ENCODE measurements around the gene NKIRAS1. TPM values are rescaled to one million over a fixed set of nuclear protein-coding genes. Genes with fewer than 3 reads are reported as not detected.
A peak's percentile ranks its signal among the peaks of the same experiment; 100 is the strongest.

NKIRAS1 gene
- total RNA-seq, 1 experiment from 2014 or later, result 8.9 TPM

DNA sequence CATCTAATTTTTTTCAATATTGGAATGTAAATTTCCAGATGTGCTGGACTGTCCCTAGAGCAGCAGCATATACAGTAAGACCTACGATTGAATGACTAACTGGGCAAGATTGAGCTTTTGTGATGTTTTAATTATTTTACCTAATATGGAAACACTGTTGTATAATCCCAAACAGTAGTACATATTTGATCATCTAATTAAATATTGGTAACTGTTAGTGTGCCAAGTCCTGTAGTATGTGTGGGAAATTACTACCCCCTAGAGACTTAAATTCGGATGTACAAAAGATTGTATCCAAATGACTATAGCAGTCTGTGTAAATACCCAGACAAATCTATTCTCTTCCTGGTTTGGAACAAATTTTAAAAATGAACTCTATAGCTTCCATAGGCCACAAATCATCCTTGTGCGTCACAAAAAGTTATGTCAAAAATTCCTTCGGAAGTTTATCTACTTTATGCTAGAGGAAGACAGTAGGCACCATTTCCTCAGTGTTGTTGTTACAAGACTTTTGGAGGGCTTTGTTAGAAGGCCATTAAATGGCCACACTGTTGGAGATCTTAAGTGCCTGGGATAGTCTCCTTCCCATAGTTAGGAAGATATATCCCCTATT lies 41.6 kb downstream of the NKIRAS1 start:
- in situ Hi-C loops (cut with HindIII; ENCODE audit: low pct_unique_long_range_greater_than_20kb, low sequenced_read_pairs), result no loop called here
- POLR2A ChIA-PET, result no interaction called here
- no peaks in the 10 kb centered on the region for H3K27me3 ChIP-seq (ENCODE audit: control insufficient read depth, insufficient read depth, low read length)
- no peaks in the 10 kb centered on the region for H3K36me3 ChIP-seq (ENCODE audit: control insufficient read depth, insufficient read depth, low read length)
- intact Hi-C loops (cut with micrococcal nuclease; ENCODE audit: unreplicated experiment), result no loop called here
- DNase-seq (ENCODE audit: low read depth, low spot score) (no peak), ATAC-seq (no peak)
- TF ChIP-seq, protein P1, sequence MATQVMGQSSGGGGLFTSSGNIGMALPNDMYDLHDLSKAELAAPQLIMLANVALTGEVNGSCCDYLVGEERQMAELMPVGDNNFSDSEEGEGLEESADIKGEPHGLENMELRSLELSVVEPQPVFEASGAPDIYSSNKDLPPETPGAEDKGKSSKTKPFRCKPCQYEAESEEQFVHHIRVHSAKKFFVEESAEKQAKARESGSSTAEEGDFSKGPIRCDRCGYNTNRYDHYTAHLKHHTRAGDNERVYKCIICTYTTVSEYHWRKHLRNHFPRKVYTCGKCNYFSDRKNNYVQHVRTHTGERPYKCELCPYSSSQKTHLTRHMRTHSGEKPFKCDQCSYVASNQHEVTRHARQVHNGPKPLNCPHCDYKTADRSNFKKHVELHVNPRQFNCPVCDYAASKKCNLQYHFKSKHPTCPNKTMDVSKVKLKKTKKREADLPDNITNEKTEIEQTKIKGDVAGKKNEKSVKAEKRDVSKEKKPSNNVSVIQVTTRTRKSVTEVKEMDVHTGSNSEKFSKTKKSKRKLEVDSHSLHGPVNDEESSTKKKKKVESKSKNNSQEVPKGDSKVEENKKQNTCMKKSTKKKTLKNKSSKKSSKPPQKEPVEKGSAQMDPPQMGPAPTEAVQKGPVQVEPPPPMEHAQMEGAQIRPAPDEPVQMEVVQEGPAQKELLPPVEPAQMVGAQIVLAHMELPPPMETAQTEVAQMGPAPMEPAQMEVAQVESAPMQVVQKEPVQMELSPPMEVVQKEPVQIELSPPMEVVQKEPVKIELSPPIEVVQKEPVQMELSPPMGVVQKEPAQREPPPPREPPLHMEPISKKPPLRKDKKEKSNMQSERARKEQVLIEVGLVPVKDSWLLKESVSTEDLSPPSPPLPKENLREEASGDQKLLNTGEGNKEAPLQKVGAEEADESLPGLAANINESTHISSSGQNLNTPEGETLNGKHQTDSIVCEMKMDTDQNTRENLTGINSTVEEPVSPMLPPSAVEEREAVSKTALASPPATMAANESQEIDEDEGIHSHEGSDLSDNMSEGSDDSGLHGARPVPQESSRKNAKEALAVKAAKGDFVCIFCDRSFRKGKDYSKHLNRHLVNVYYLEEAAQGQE (IDR thresholded peaks at IDR 0.05; ENCODE audit: insufficient read depth in 1 of 2, low read depth in 2 of 2, low read length in 1 of 2), result no peak
- no peak for TF ChIP-seq TCF7L2 (IDR thresholded peaks at IDR 0.05; ENCODE audit: low read depth, low read length)
- TF ChIP-seq POLR2AphosphoS5 (IDR thresholded peaks at IDR 0.05; ENCODE audit: low read depth, low read length), result no peak
- TF ChIP-seq, protein P2, sequence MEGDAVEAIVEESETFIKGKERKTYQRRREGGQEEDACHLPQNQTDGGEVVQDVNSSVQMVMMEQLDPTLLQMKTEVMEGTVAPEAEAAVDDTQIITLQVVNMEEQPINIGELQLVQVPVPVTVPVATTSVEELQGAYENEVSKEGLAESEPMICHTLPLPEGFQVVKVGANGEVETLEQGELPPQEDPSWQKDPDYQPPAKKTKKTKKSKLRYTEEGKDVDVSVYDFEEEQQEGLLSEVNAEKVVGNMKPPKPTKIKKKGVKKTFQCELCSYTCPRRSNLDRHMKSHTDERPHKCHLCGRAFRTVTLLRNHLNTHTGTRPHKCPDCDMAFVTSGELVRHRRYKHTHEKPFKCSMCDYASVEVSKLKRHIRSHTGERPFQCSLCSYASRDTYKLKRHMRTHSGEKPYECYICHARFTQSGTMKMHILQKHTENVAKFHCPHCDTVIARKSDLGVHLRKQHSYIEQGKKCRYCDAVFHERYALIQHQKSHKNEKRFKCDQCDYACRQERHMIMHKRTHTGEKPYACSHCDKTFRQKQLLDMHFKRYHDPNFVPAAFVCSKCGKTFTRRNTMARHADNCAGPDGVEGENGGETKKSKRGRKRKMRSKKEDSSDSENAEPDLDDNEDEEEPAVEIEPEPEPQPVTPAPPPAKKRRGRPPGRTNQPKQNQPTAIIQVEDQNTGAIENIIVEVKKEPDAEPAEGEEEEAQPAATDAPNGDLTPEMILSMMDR (IDR thresholded peaks at IDR 0.05), result no peak
- TF ChIP-seq SIN3A (IDR thresholded peaks at IDR 0.05; ENCODE audit: borderline replicate concordance, insufficient read depth, low read depth, low read length), result no peak
- 0 out of 2 replicates have a peak, but pooled peaks cover 6% of the 10 kb centered on the region for H3K4me1 ChIP-seq (ENCODE audit: control insufficient read depth, insufficient read depth, low read length)
- H3K9me3 ChIP-seq (ENCODE audit: control insufficient read depth, insufficient read depth, low read depth, low read length), result no peaks in the 10 kb centered on the region
- no peak overlapping the region for H3K27ac ChIP-seq (ENCODE audit: low read length)
- H3K4me3 ChIP-seq (ENCODE audit: low read depth in 2 of 2, low read length in 2 of 2), result no peak overlapping the region
- BruUV-seq (replicated peaks), result no TSS peak
- CTCF ChIA-PET, result no interaction called here

DNA sequence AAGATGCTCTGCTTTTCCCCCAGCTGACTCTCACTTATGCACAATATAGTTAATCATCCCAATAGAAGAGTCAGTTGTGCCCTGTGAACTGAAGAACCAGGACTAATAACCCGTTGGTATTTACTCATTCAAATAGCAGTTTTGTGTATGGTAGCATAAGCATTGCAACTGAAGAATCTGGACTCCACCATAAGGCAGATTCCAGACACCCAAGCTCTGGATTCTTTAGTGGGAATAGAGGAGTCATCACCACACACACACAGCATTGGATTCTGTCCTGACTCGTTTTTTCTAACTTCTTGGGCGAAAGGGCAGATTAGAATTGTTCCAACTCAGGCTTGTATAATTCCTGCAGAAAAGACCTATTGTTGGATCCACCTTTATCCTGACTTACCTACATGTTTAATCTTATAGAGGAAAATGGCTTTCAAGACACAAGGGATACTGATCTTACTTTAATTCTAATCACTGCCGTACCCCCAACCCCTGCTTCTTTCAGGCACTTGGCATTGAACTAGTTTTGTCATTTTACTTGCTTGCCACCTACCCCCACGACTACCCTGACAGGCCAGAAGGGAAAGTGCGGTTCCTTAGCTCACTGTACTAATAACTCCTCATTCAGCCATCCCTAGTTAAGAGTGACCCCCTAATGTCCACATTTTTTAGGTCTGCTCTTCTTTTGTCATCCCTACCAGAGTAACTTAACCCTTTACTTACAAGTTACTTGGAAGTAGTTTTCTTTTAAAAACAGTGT lies 42.3 kb downstream of the NKIRAS1 start:
- H3K27me3 ChIP-seq (ENCODE audit: control insufficient read depth, insufficient read depth, low read length), result no peaks in the 10 kb centered on the region
- no peak overlapping the region for H3K4me3 ChIP-seq (ENCODE audit: low read depth in 2 of 2, low read length in 2 of 2)
- BruUV-seq (replicated peaks), result no TSS peak
- ATAC-seq, result peak; percentile 45
- no peak overlapping the region for H3K27ac ChIP-seq (ENCODE audit: low read length)
- H3K36me3 ChIP-seq (ENCODE audit: control insufficient read depth, insufficient read depth, low read length), result no peaks in the 10 kb centered on the region
- TF ChIP-seq, protein P2 (IDR thresholded peaks at IDR 0.05), result no peak
- TF ChIP-seq SIN3A (IDR thresholded peaks at IDR 0.05; ENCODE audit: borderline replicate concordance, insufficient read depth, low read depth, low read length) (no peak), POLR2AphosphoS5 (IDR thresholded peaks at IDR 0.05; ENCODE audit: low read depth, low read length) (no peak), TCF7L2 (IDR thresholded peaks at IDR 0.05; ENCODE audit: low read depth, low read length) (no peak)
- TF ChIP-seq, protein P1 (IDR thresholded peaks at IDR 0.05; ENCODE audit: insufficient read depth in 1 of 2, low read depth in 2 of 2, low read length in 1 of 2), result no peak
- intact Hi-C loops (cut with micrococcal nuclease; ENCODE audit: unreplicated experiment) (no loop called here), in situ Hi-C loops (cut with HindIII; ENCODE audit: low pct_unique_long_range_greater_than_20kb, low sequenced_read_pairs) (no loop called here)
- ChIA-PET CTCF (no interaction called here), POLR2A (no interaction called here)
- no peaks in the 10 kb centered on the region for H3K9me3 ChIP-seq (ENCODE audit: control insufficient read depth, insufficient read depth, low read depth, low read length)
- no peak for DNase-seq (ENCODE audit: low read depth, low spot score)
- H3K4me1 ChIP-seq (ENCODE audit: control insufficient read depth, insufficient read depth, low read length), result 0 out of 2 replicates have a peak, but pooled peaks cover 6% of the 10 kb centered on the region
